ENCODE results near the gene TULP4. TPM values are rescaled to one million over a fixed set of nuclear protein-coding genes. Genes with fewer than 3 reads are reported as not detected.

TULP4 gene
- total and polyA plus RNA-seq, 4 donors = 30.9 to 403 (median 84.8) TPM

DNA sequence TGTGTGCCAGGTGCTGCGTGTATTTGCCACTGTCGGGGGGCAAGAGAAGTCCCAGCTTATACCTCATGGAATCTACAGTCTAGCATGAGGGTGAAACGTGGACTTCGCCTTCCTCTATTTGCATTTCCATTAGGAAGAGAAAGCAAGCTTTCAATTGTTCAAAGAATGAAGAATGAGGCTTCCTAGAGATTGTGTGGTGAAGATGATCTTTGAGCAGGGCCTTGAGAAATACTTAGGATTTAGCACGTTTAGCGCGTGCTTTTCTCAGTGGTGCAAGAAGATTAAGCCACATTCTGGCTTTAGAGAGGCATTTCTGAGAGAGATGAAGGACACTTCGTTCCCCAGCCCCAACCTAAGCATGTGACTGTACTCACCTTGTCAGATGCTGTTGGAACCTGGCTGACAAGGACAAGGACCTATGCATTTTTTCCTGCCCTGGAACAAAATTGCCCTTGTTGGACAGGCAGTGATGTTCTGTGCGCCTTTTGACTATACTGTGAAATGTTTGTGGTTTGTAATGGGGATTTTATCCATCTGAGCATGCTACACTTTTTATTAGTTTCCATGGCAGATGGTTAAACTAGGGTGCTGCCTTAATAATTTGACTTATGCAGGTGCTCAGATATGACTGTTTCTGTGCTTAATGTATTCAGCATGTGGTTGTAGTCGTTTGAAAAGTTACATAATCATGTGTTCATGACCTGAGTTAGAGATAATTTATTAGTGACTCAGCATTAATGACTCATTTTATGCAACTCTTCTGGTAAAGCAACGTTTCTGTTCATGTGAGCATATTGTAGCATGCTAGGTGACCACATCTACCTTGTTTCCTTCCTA, 10.7 kb downstream of the TULP4 start:
- Histone ChIP-seq H3K27ac (ENCODE audit: low read depth, low read length) (no peak overlapping the region), H3K4me3 (ENCODE audit: low read depth, low read length) (no peak overlapping the region), H3K4me1 (ENCODE audit: control insufficient read depth, insufficient read depth, low read length) (no peaks in the 10 kb centered on the region), H3K27me3 (ENCODE audit: control insufficient read depth, insufficient read depth, low read length) (no peaks in the 10 kb centered on the region), H3K9me3 (ENCODE audit: control insufficient read depth, insufficient read depth, low read length) (no peaks in the 10 kb centered on the region), H3K36me3 (ENCODE audit: control insufficient read depth, insufficient read depth, low read length) (no peaks in the 10 kb centered on the region)
- 80% methylated on average over 4 of the region's 11 CpGs for WGBS (ENCODE audit: insufficient coverage)
- no peak for DNase-seq (ENCODE audit: low read depth in 4 of 6, low spot score in 6 of 6)

GRCh38 chr6:158323561-158323958, 11.3 kb downstream of the TULP4 start:
- Histone ChIP-seq H3K36me3 (ENCODE audit: control insufficient read depth, insufficient read depth, low read length) (no peaks in the 10 kb centered on the region), H3K4me3 (ENCODE audit: low read depth, low read length) (no peak overlapping the region), H3K9me3 (ENCODE audit: control insufficient read depth, insufficient read depth, low read length) (no peaks in the 10 kb centered on the region), H3K4me1 (ENCODE audit: control insufficient read depth, insufficient read depth, low read length) (peaks cover 2% of the 10 kb centered on the region), H3K27ac (ENCODE audit: low read depth, low read length) (no peak overlapping the region), H3K27me3 (ENCODE audit: control insufficient read depth, insufficient read depth, low read length) (no peaks in the 10 kb centered on the region)
- DNase-seq (ENCODE audit: low read depth in 4 of 6, low spot score in 6 of 6) = no peak
- 100% methylated on average over 1 of the region's 2 CpGs for WGBS (ENCODE audit: insufficient coverage)

DNA sequence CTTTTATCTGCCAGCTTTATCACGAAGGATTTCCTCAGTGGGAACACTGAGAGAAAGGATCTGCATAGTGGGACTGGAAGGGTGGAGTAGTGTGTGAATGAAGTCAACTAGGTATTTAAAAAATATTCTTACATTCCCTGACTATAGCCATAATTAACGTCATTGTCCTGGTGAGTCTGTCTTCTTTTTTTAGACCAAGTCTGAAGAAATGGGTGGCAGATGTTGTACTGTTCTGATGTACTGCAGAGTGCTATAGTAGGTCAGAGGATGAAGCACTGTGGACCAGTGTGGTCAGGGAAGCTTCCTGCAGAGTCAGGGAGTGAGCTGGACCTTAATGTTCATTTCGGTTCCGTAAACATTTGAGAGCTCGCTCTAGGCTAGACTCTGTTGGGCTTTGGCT, 11.9 kb downstream of the TULP4 start:
- Histone ChIP-seq H3K9me3 (ENCODE audit: control insufficient read depth, insufficient read depth, low read length) (no peaks in the 10 kb centered on the region), H3K27ac (ENCODE audit: low read depth, low read length) (no peak overlapping the region), H3K27me3 (ENCODE audit: control insufficient read depth, insufficient read depth, low read length) (no peaks in the 10 kb centered on the region), H3K4me3 (ENCODE audit: low read depth, low read length) (no peak overlapping the region), H3K36me3 (ENCODE audit: control insufficient read depth, insufficient read depth, low read length) (no peaks in the 10 kb centered on the region), H3K4me1 (ENCODE audit: control insufficient read depth, insufficient read depth, low read length) (peaks cover 4% of the 10 kb centered on the region)
- no peak for DNase-seq (ENCODE audit: low read depth in 4 of 6, low spot score in 6 of 6)
- 86% methylated on average over 3 of the region's 5 CpGs for WGBS (ENCODE audit: insufficient coverage)

GRCh38 chr6:158327211-158327610, 14.9 kb downstream of the TULP4 start:
- H3K36me3 ChIP-seq (ENCODE audit: control insufficient read depth, insufficient read depth, low read length) = no peaks in the 10 kb centered on the region
- H3K4me1 ChIP-seq (ENCODE audit: control insufficient read depth, insufficient read depth, low read length) = peaks cover 4% of the 10 kb centered on the region
- WGBS (ENCODE audit: insufficient coverage) = no CpG with 5 or more reads among the region's 1 CpG
- H3K27me3 ChIP-seq (ENCODE audit: control insufficient read depth, insufficient read depth, low read length) = no peaks in the 10 kb centered on the region
- H3K4me3 ChIP-seq (ENCODE audit: low read depth, low read length) = no peak overlapping the region
- DNase-seq (ENCODE audit: low read depth in 4 of 6, low spot score in 6 of 6) = no peak
- H3K27ac ChIP-seq (ENCODE audit: low read depth, low read length) = no peak overlapping the region
- H3K9me3 ChIP-seq (ENCODE audit: control insufficient read depth, insufficient read depth, low read length) = no peaks in the 10 kb centered on the region

- no peak overlapping the region for H3K4me3 ChIP-seq (ENCODE audit: low read depth, low read length)
- no peaks in the 10 kb centered on the region for H3K27me3 ChIP-seq (ENCODE audit: control insufficient read depth, insufficient read depth, low read length)
- DNase-seq (ENCODE audit: low read depth in 4 of 6, low spot score in 6 of 6) = no peak
- H3K9me3 ChIP-seq (ENCODE audit: control insufficient read depth, insufficient read depth, low read length) = no peaks in the 10 kb centered on the region
- no CpG with 5 or more reads among the region's 1 CpG for WGBS (ENCODE audit: insufficient coverage)
- H3K27ac ChIP-seq (ENCODE audit: low read depth, low read length) = no peak overlapping the region
- peaks cover 4% of the 10 kb centered on the region for H3K4me1 ChIP-seq (ENCODE audit: control insufficient read depth, insufficient read depth, low read length)
- H3K36me3 ChIP-seq (ENCODE audit: control insufficient read depth, insufficient read depth, low read length) = no peaks in the 10 kb centered on the region
These were observed 16.7 kb downstream of the TULP4 start for GRCh38 chr6:158328952-158329351.

DNA sequence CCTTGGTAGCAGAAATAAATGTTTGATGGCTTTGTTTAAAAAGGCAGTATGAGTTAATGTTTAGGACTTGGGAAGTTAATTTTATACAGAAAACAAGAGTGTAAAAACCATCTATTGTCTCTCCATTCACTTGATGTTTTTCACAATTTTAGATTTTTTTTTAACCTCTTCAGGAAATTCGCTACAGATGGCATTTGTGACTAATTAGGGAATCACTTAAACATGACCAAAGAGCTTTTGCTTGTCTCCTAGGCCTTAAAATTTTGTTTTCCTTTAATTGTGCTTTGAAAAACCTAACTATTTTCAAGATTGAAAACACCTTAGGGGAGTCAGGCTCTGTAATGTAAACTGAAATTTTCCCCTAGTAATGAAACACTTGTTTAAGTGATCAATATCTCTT, 17.3 kb downstream of the TULP4 start:
- Histone ChIP-seq H3K4me3 (ENCODE audit: low read depth, low read length) (no peak overlapping the region), H3K9me3 (ENCODE audit: control insufficient read depth, insufficient read depth, low read length) (no peaks in the 10 kb centered on the region), H3K27me3 (ENCODE audit: control insufficient read depth, insufficient read depth, low read length) (no peaks in the 10 kb centered on the region), H3K27ac (ENCODE audit: low read depth, low read length) (no peak overlapping the region), H3K4me1 (ENCODE audit: control insufficient read depth, insufficient read depth, low read length) (peaks cover 4% of the 10 kb centered on the region), H3K36me3 (ENCODE audit: control insufficient read depth, insufficient read depth, low read length) (no peaks in the 10 kb centered on the region)
- no peak for DNase-seq (ENCODE audit: low read depth in 4 of 6, low spot score in 6 of 6)
- no CpG with 5 or more reads among the region's 1 CpG for WGBS (ENCODE audit: insufficient coverage)

DNA sequence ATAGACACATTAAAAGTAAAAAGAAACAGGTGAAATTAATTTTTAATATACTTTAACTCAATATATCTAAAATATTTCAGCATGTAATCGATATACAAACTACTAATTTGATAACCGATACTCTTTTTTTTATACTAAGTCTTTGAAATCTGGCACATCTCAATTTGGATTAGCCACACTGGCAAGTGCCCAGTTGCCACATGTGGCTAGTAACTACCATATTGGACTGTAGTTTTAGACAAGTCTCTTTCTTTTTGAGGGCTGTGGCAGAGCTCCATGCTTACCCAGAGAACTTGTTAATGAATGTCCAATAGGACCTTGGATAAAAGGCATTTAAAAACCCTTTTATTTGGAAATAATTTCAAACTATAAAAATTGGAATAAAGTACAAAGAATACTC, 17.8 kb downstream of the TULP4 start:
- no peak overlapping the region for H3K27ac ChIP-seq (ENCODE audit: low read depth, low read length)
- no CpG with 5 or more reads among the region's 2 CpGs for WGBS (ENCODE audit: insufficient coverage)
- H3K4me1 ChIP-seq (ENCODE audit: control insufficient read depth, insufficient read depth, low read length) = peaks cover 4% of the 10 kb centered on the region
- H3K36me3 ChIP-seq (ENCODE audit: control insufficient read depth, insufficient read depth, low read length) = no peaks in the 10 kb centered on the region
- no peaks in the 10 kb centered on the region for H3K27me3 ChIP-seq (ENCODE audit: control insufficient read depth, insufficient read depth, low read length)
- H3K4me3 ChIP-seq (ENCODE audit: low read depth, low read length) = no peak overlapping the region
- DNase-seq (ENCODE audit: low read depth in 4 of 6, low spot score in 6 of 6) = no peak
- H3K9me3 ChIP-seq (ENCODE audit: control insufficient read depth, insufficient read depth, low read length) = no peaks in the 10 kb centered on the region

DNA sequence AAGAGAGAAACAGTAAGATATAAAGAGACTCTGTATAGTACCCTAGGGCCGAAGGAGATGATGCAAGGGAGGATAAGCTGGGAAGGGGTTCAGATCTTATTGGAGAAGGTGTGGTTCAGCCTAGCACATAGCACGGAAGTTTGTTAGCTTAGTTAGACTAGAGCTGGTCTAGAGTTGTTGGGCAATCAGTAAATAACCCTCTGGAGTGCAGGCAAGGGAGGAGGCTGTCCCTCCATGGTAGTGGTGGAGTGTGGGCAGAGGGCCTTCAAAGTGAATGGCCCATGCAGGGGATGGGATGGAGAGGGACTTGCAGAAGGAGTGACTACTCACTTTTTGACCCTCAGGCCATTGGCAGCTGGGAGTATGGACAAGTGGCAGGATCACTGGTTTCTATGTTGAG, 20.0 kb downstream of the TULP4 start:
- H3K27ac ChIP-seq (ENCODE audit: low read depth, low read length) = no peak overlapping the region
- no peaks in the 10 kb centered on the region for H3K27me3 ChIP-seq (ENCODE audit: control insufficient read depth, insufficient read depth, low read length)
- no peaks in the 10 kb centered on the region for H3K36me3 ChIP-seq (ENCODE audit: control insufficient read depth, insufficient read depth, low read length)
- peaks cover 4% of the 10 kb centered on the region for H3K4me1 ChIP-seq (ENCODE audit: control insufficient read depth, insufficient read depth, low read length)
- 88% methylated on average over 2 of the region's 2 CpGs for WGBS (ENCODE audit: insufficient coverage)
- no peak overlapping the region for H3K4me3 ChIP-seq (ENCODE audit: low read depth, low read length)
- no peaks in the 10 kb centered on the region for H3K9me3 ChIP-seq (ENCODE audit: control insufficient read depth, insufficient read depth, low read length)
- DNase-seq (ENCODE audit: low read depth in 4 of 6, low spot score in 6 of 6) = no peak

- H3K36me3 ChIP-seq (ENCODE audit: control insufficient read depth, insufficient read depth, low read length) = no peaks in the 10 kb centered on the region
- no peak for DNase-seq (ENCODE audit: low read depth in 4 of 6, low spot score in 6 of 6)
- no peaks in the 10 kb centered on the region for H3K27me3 ChIP-seq (ENCODE audit: control insufficient read depth, insufficient read depth, low read length)
- no peak overlapping the region for H3K4me3 ChIP-seq (ENCODE audit: low read depth, low read length)
- no peak overlapping the region for H3K27ac ChIP-seq (ENCODE audit: low read depth, low read length)
- WGBS (ENCODE audit: insufficient coverage) = no CpG with 5 or more reads among the region's 4 CpGs
- no peaks in the 10 kb centered on the region for H3K9me3 ChIP-seq (ENCODE audit: control insufficient read depth, insufficient read depth, low read length)
- H3K4me1 ChIP-seq (ENCODE audit: control insufficient read depth, insufficient read depth, low read length) = peaks cover 4% of the 10 kb centered on the region
These were observed 20.8 kb downstream of the TULP4 start for GRCh38 chr6:158333094-158333493.

GRCh38 chr6:158334534-158334933, 22.3 kb downstream of the TULP4 start:
- no peaks in the 10 kb centered on the region for H3K9me3 ChIP-seq (ENCODE audit: control insufficient read depth, insufficient read depth, low read length)
- H3K27me3 ChIP-seq (ENCODE audit: control insufficient read depth, insufficient read depth, low read length) = no peaks in the 10 kb centered on the region
- no CpG with 5 or more reads among the region's 2 CpGs for WGBS (ENCODE audit: insufficient coverage)
- no peak overlapping the region for H3K4me3 ChIP-seq (ENCODE audit: low read depth, low read length)
- no peak overlapping the region for H3K27ac ChIP-seq (ENCODE audit: low read depth, low read length)
- no peaks in the 10 kb centered on the region for H3K4me1 ChIP-seq (ENCODE audit: control insufficient read depth, insufficient read depth, low read length)
- no peaks in the 10 kb centered on the region for H3K36me3 ChIP-seq (ENCODE audit: control insufficient read depth, insufficient read depth, low read length)
- DNase-seq (ENCODE audit: low read depth in 4 of 6, low spot score in 6 of 6) = no peak

Measured in spinal cord (tissue), 10 donors.